ENCODE measurements around the gene HSPD1.
A peak's percentile ranks its signal among the peaks of the same experiment; 100 is the strongest.

HSPD1 gene

GRCh38 chr2:197502201-197502600 lies 2.6 kb upstream of the HSPD1 start:
- H3K9me3 ChIP-seq (ENCODE audit: low read depth, low read length): no peaks in the 10 kb centered on the region
- peak overlapping the region; percentile 93 for H3K4me3 ChIP-seq
- H3K36me3 ChIP-seq (ENCODE audit: insufficient read depth, low read length): peaks cover 72% of the 10 kb centered on the region
- TF ChIP-seq POLR2AphosphoS5 (IDR thresholded peaks at IDR 0.05; ENCODE audit: borderline replicate concordance, low read depth, low read length) (0 out of 2 replicates have a peak, but pooled peaks have one; percentile 21), FOXP2 (optimal IDR thresholded peaks at IDR 0.05; ENCODE audit: control extremely low read depth, extremely low read length, insufficient read depth) (no peak)
- peak overlapping the region; percentile 96 for H3K9ac ChIP-seq (ENCODE audit: insufficient read length)
- no peak for DNase-seq (ENCODE audit: low read depth, low spot score)
- H3K27ac ChIP-seq: peak overlapping the region; percentile 67

- no peak for DNase-seq (ENCODE audit: low read depth, low spot score)
- peak overlapping the region; percentile 86 for H3K27ac ChIP-seq
- peaks cover 76% of the 10 kb centered on the region for H3K36me3 ChIP-seq (ENCODE audit: insufficient read depth, low read length)
- peak overlapping the region; percentile 93 for H3K4me3 ChIP-seq
- peak overlapping the region; percentile 96 for H3K9ac ChIP-seq (ENCODE audit: insufficient read length)
- H3K9me3 ChIP-seq (ENCODE audit: low read depth, low read length): no peaks in the 10 kb centered on the region
- TF ChIP-seq POLR2AphosphoS5 (IDR thresholded peaks at IDR 0.05; ENCODE audit: borderline replicate concordance, low read depth, low read length) (no peak), EZH2 (IDR thresholded peaks at IDR 0.05) (no peak), FOXP2 (optimal IDR thresholded peaks at IDR 0.05; ENCODE audit: control extremely low read depth, extremely low read length, insufficient read depth) (no peak)
These were observed 977 bp upstream of the HSPD1 start for GRCh38 chr2:197500503-197501131.

GRCh38 chr2:197498937-197499593 lies 575 bp downstream of the HSPD1 start:
- TF ChIP-seq EZH2 (IDR thresholded peaks at IDR 0.05): no peak
- TF ChIP-seq FOXP2 (optimal IDR thresholded peaks at IDR 0.05; ENCODE audit: control extremely low read depth, extremely low read length, insufficient read depth): no peak
- TF ChIP-seq POLR2AphosphoS5 (IDR thresholded peaks at IDR 0.05; ENCODE audit: borderline replicate concordance, low read depth, low read length): no peak
- Histone ChIP-seq H3K4me3 (peak overlapping the region; percentile 93), H3K36me3 (ENCODE audit: insufficient read depth, low read length) (peaks cover 79% of the 10 kb centered on the region), H3K9ac (ENCODE audit: insufficient read length) (peak overlapping the region; percentile 91), H3K9me3 (ENCODE audit: low read depth, low read length) (no peaks in the 10 kb centered on the region), H3K27ac (peak overlapping the region; percentile 82)
- DNase-seq (ENCODE audit: low read depth, low spot score): no peak

GRCh38 chr2:197498235-197498936 lies 1.3 kb downstream of the HSPD1 start:
- TF ChIP-seq POLR2AphosphoS5 (IDR thresholded peaks at IDR 0.05; ENCODE audit: borderline replicate concordance, low read depth, low read length) (no peak), EZH2 (IDR thresholded peaks at IDR 0.05) (no peak), FOXP2 (optimal IDR thresholded peaks at IDR 0.05; ENCODE audit: control extremely low read depth, extremely low read length, insufficient read depth) (no peak)
- no peak for DNase-seq (ENCODE audit: low read depth, low spot score)
- H3K36me3 ChIP-seq (ENCODE audit: insufficient read depth, low read length): peaks cover 79% of the 10 kb centered on the region
- no peaks in the 10 kb centered on the region for H3K9me3 ChIP-seq (ENCODE audit: low read depth, low read length)
- H3K9ac ChIP-seq (ENCODE audit: insufficient read length): peak overlapping the region; percentile 91
- peak overlapping the region; percentile 93 for H3K4me3 ChIP-seq
- H3K27ac ChIP-seq: peak overlapping the region; percentile 60

GRCh38 chr2:197497326-197497725 lies 2.3 kb downstream of the HSPD1 start:
- no peaks in the 10 kb centered on the region for H3K9me3 ChIP-seq (ENCODE audit: low read depth, low read length)
- peaks cover 79% of the 10 kb centered on the region for H3K36me3 ChIP-seq (ENCODE audit: insufficient read depth, low read length)
- H3K9ac ChIP-seq (ENCODE audit: insufficient read length): peak overlapping the region; percentile 91
- H3K27ac ChIP-seq: peak overlapping the region; percentile 60
- H3K4me3 ChIP-seq: peak overlapping the region; percentile 93
- DNase-seq (ENCODE audit: low read depth, low spot score): no peak
- no peak for TF ChIP-seq FOXP2 (optimal IDR thresholded peaks at IDR 0.05; ENCODE audit: control extremely low read depth, extremely low read length, insufficient read depth)
- TF ChIP-seq EZH2 (IDR thresholded peaks at IDR 0.05): no peak
- TF ChIP-seq POLR2AphosphoS5 (IDR thresholded peaks at IDR 0.05; ENCODE audit: borderline replicate concordance, low read depth, low read length): no peak

GRCh38 chr2:197496695-197497094 lies 2.9 kb downstream of the HSPD1 start:
- no peak for TF ChIP-seq EZH2 (IDR thresholded peaks at IDR 0.05)
- no peak for TF ChIP-seq FOXP2 (optimal IDR thresholded peaks at IDR 0.05; ENCODE audit: control extremely low read depth, extremely low read length, insufficient read depth)
- TF ChIP-seq POLR2AphosphoS5 (IDR thresholded peaks at IDR 0.05; ENCODE audit: borderline replicate concordance, low read depth, low read length): no peak
- peaks cover 79% of the 10 kb centered on the region for H3K36me3 ChIP-seq (ENCODE audit: insufficient read depth, low read length)
- peak overlapping the region; percentile 93 for H3K4me3 ChIP-seq
- H3K9me3 ChIP-seq (ENCODE audit: low read depth, low read length): no peaks in the 10 kb centered on the region
- H3K9ac ChIP-seq (ENCODE audit: insufficient read length): peak overlapping the region; percentile 91
- DNase-seq (ENCODE audit: low read depth, low spot score): no peak
- peak overlapping the region; percentile 60; the same call in 1 of the 2 replicates for H3K27ac ChIP-seq

GRCh38 chr2:197495433-197496134 lies 4.1 kb downstream of the HSPD1 start:
- Histone ChIP-seq H3K9me3 (ENCODE audit: low read depth, low read length) (no peaks in the 10 kb centered on the region), H3K36me3 (ENCODE audit: insufficient read depth, low read length) (peaks cover 81% of the 10 kb centered on the region), H3K27ac (peak overlapping the region; percentile 2; the same call in 1 of the 2 replicates), H3K9ac (ENCODE audit: insufficient read length) (peak overlapping the region; percentile 91), H3K4me3 (peak overlapping the region; percentile 93)
- no peak for DNase-seq (ENCODE audit: low read depth, low spot score)
- TF ChIP-seq POLR2AphosphoS5 (IDR thresholded peaks at IDR 0.05; ENCODE audit: borderline replicate concordance, low read depth, low read length) (peak; percentile 28; the same call in 1 of the 2 replicates), FOXP2 (optimal IDR thresholded peaks at IDR 0.05; ENCODE audit: control extremely low read depth, extremely low read length, insufficient read depth) (no peak)

GRCh38 chr2:197487385-197487784 lies 12.3 kb downstream of the HSPD1 start:
- no peaks in the 10 kb centered on the region for H3K9me3 ChIP-seq (ENCODE audit: low read depth, low read length)
- H3K36me3 ChIP-seq (ENCODE audit: insufficient read depth, low read length): peaks cover 76% of the 10 kb centered on the region
- TF ChIP-seq EZH2 (IDR thresholded peaks at IDR 0.05): no peak
- no peak for TF ChIP-seq FOXP2 (optimal IDR thresholded peaks at IDR 0.05; ENCODE audit: control extremely low read depth, extremely low read length, insufficient read depth)
- no peak for TF ChIP-seq POLR2AphosphoS5 (IDR thresholded peaks at IDR 0.05; ENCODE audit: borderline replicate concordance, low read depth, low read length)
- no peak for DNase-seq (ENCODE audit: low read depth, low spot score)
- H3K4me3 ChIP-seq: no peak overlapping the region
- no peak overlapping the region for H3K27ac ChIP-seq
- H3K9ac ChIP-seq (ENCODE audit: insufficient read length): no peak overlapping the region

Data from SK-N-MC (cell line).